Right forelimb (tissue), 1 donor: ENCODE measurements around the gene FAM149A.

ENCODE experiments used
- DNase-seq: peaks from one replicate; pipeline ENCODE4 v3.0.0-alpha.2; 2018

Gene FAM149A

GRCh38 chr4:186104114-186104889 is at the start of gene FAM149A:
Gene FAM149A, plus strand, starts transcription at chr4:186104704.
- peak; percentile 59 for DNase-seq

GRCh38 chr4:186058253-186058979 is 46.1 kb upstream of the FAM149A start:
- DNase-seq = no peak

- DNase-seq = no peak
Measured at GRCh38 chr4:186058980-186059316, 45.6 kb upstream of the FAM149A start.

DNA sequence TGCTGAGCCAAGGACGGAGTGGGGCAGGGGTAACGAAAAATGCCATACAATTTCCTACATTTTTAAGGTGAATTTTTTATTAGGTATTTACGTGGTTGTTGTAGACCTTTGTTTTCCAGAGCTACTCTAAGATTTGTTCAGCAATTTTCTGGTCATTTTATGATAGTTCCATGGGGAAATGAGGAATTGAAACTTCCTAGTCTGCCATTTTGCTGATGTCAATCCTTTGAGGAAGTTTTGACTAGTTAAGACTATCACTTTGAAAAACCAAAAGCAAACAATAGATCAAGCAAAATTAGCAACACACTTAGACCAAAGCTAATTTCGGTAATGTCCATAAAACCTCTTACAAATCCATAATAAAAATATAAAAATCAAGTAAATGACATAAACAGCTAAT is 42.6 kb upstream of the FAM149A start:
- no peak for DNase-seq

DNA sequence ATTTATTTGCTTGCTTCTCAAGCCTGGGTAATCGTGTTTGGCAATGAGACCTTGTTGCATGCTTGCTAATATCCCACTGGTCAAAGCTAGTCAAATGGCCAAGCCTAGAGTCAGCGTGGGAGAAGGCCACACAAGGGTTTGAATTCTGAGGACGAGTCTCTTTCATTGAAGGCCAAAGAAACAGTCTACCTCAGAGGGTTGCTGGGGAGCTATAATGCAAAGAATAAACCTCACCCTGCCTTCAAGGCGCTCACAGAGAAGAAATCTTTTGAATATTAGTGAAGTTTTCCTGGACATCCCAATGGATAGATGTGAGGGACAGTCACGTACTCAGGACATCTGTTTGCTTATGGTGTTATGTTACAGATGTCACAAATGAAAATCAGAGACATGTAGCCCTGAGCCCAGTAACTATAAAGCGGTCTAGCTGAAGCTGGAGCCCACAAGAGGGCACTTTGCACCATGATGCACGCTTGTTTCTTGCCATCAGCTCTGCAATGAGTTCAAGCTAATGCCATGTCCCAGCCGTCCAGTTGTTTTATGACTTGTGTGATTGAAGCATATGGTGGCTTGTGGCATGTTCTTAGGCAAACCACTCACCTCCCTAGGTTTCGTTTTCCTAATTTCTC is 36.6 kb upstream of the FAM149A start:
- DNase-seq = no peak

DNA sequence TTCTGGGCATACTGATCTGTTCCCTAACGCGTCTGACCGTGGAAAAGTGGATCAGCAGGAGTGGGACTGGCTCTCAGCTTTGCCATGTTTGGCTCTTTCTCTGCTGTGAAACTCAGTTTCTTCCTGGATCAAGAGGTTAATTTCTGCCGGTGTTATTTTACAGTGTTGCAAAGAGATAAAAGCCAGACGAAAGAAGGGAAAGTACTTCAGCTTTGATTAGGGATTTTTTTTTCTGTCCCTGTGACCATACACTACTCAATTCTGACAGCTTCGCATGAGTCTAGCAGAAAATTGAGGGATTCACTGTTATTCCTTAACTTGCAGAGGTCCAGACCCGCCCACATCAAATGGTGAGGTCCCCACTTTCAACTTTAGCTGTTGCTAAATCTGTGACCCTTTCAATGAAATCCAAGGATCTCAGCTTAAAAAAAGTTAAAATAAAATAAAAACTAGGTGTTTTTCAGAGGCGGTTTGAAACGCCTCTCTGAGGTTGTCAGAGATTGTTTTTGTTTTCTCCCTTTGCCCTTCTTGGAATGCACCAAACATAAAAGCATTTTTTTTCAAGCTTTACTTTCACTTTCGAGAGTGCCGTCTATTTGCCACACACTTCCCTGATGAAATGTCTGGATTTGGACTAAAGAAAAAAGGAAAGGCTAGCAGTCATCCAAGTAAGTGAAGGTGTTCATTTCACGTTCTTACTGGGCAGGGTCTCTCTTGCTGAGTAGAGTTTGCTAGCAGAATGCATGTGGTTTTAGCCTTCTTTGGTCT is 35.7 kb upstream of the FAM149A start, which contains the start of gene TLR3:
Gene TLR3 (plus strand): TSS at position 576 of the 768 bp plus-strand sequence. CDS start 7,464 bp downstream, outside the sequence.
- no peak for DNase-seq

- no peak for DNase-seq
Measured at GRCh38 chr4:186069729-186070128, 34.8 kb upstream of the FAM149A start.

- no peak for DNase-seq
Measured at GRCh38 chr4:186072516-186072915, 32.0 kb upstream of the FAM149A start.

DNA sequence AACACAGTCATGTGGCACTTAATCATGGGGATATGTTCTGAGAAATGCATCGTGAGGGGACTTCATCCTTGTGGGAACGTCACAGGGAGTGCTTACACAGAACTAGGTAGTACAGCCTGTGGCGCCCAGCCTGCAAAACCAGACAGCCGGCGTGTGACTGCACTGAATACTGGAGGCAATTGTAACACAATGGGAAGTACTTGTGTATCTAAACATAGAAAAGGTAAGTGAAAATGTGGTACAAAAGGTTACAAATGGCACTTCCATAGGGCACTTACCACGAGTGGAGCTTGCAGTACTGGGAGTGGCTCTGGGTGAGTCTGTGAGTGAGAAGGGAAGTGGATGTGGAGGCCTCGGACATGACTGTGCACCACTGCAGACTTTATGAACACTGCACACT is 30.3 kb upstream of the FAM149A start:
- no peak for DNase-seq

DNA sequence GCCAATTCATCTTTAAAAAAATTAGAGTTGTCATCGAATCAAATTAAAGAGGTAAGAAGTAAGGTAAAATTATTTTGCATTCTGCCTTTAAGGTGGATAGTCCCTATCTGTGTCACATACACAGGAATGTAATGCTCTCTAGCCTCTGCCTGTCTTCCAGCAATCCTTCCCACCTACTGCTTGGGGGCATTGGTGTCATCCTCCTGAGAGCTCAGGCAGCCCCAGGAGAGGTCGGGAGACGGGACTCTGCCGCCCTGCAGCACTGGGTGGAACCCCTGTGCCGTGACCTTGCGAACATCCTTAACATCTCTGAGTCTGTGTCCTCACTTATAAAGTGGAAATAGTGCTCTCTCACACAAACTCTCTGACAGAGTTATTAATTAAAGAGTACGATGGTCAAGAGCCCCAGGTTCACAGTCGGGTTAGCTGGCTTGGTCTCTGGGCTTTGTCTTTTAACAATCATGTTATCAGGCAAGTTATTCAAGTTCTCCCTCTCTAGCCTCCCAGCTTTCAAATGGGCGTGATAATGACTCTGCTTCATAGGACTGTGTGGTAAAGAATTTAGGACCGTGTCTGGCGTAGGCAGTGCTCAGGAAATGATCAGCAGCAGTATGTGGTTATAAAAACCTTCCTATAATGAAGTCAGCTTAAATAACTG is 25.4 kb upstream of the FAM149A start:
- DNase-seq = no peak

- DNase-seq = no peak
Measured at GRCh38 chr4:186079694-186080093, 24.8 kb upstream of the FAM149A start.

DNA sequence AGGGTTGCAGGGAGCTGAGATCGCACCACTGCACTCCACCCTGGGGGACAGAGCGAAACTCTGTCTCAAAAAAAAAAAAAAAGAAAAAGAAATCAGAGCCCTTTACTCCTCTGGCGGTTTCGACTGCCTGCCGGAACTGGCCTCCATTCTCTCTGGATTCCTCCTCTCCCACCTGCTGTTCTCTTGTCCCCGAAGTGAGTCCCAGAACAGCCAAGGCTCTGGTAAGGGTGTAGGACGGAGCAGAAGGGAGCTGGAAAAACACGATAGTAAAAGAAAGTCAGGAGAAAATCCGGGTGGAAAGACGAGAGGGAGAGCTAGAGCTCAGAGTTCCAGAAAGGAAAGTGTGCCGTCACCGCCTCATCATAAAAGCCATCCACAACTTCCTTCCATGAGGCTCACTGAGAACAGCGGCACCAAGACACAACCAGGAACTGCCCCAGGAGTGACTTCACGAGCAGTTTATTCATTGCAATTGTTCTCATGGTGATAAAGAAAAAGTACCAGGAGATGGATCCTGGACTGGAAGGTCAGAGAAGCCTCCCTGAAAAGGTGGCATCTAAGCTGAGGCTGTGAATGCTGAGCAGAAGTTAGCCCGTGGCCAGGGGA is 23.2 kb upstream of the FAM149A start:
- no peak for DNase-seq

DNA sequence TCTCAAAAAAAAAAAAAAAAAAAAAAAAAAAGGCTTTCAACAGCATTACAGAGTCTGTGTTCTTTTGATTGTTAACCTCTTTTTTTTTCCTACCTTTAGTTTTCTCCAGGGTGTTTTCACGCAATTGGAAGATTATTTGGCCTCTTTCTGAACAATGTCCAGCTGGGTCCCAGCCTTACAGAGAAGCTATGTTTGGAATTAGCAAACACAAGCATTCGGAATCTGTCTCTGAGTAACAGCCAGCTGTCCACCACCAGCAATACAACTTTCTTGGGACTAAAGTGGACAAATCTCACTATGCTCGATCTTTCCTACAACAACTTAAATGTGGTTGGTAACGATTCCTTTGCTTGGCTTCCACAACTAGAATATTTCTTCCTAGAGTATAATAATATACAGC is 22.3 kb upstream of the FAM149A start:
- no peak for DNase-seq

- DNase-seq = no peak
Measured at GRCh38 chr4:186088523-186088922, 16.0 kb upstream of the FAM149A start.

DNA sequence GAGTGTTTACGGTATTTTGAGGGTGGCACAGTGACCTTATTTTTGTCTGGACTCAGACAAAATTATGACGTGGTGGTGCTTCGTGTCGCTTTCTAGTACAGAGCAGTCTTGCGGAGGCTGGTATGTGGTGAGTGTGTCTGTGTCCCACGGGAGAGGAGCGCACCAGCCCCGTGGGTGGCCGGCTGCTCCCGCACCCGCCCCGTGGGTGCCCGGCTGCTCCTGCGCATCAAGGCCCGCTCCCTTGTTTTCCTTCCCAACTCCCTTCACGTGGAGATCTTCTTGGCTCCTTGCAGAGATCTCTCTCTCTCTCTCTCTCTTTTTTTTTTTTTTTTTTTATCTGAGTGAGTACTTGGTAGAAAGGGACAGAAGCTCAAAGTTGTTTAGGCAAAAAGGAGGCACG is 12.2 kb upstream of the FAM149A start:
- DNase-seq = no peak

GRCh38 chr4:186095406-186095805 is 9.1 kb upstream of the FAM149A start:
- no peak for DNase-seq

GRCh38 chr4:186096681-186097165 is 7.8 kb upstream of the FAM149A start:
- DNase-seq = no peak

DNA sequence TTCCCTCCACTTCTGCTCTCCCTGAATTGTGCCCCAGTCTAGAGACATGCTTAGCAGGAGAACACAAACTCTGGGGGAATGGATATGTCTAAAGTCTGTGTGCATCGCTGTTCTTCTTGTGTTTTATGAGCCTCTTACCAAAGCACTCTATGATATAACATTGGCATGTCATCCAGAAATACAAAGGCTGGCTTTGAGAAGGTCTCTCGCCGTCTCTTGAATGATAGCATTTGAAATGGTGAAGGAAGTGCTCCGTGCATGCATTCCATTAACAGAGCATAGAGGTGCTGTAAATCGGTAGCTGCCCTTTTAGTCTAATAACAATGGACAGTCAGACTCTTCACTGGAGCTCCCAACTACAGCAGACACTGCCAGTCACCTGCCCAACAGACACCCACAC is 7.1 kb upstream of the FAM149A start:
- no peak for DNase-seq

DNA sequence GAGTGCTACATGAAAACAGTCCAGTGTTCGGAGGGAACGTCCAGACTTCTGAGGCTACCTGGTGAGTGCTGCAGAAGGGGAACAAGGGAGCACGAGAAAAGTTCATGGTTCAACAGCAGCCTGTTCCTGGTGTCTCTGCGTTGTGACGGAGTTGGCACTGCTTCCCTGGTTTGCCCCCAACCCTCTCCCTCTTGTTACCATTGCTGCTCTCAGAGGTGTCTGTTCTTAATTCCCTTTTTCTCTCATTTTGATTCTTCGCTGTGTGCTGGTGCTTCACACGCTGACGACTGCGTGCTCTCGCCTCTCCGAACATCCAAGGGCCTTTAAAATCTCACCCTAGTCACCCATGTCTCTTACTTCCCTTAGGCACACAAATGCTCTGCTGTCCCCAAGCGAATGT is 1.6 kb upstream of the FAM149A start:
- no peak for DNase-seq

DNA sequence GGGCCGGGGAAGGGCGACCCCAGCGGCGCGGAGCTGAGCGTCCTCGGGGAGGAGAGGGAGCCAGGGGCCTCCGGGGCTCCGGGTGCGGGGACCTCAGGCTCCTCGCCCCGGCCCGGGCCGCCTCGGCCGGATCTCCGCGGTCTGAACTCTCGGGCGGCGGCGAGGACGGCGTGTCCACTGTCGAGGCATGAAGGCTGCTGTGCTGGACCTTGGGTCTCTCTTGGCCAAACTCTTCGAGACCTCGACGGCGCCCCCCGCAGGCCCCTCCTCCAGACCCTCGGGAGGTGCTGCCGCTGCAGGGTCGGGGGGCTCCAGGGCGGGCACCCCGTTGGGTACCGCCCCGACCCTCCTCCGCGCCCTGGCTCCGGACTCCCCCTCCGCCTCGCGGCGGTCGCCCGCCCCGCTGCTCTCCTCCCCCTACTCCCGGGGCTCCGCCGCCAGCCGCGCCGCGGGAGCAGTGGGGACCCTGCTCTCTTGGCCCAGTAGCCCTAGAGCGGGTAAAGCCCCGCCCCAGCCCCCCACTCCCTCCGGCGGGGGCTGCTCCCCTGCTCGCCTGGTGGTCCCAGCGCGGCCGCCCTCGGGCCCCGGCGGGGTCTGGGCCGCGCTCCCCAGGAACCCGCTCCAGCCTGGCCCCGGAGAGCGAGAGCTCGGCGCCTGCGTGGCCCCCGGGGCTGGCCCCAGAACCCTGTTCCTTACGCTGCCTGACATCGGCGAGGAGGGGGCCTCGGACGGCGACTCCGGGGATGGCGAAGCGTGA is 564 bp downstream of the FAM149A start:
- peak; percentile 54 for DNase-seq

DNA sequence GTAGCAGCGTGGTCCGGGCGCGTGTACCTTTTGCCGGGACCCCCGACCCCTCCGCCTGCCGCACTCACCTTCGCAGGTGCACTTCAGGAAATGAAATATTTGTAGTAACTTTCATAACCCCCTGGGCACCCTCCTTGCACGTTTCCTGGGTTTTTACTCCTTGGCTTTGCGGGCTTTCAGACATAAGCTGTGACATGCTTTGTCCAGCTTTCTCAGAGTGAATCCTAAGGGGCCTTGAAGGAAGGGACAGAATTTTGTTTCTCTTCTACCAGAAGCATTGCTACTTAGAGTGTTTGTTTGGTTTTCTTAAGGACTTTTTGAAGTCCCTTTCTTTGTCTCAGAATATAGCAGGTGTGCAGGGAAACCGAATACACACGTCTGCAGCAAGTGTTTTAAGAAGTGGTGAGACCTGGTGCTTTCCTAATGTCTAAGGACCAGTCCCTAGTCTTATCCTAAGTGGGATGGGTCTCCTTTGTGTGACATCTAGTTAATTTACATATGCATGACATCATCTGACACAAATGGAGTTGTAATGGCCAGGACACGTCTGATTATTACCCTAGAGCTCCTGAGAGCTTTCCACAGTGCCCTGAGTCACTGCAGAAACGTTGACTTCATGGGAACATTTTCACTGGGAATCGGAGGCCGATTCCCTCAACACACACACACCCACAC is 1.3 kb downstream of the FAM149A start:
- DNase-seq = peak; percentile 44
